Osteocyte (in vitro differentiated cells): ENCODE results near the gene TREX2. TPM values are rescaled to one million over a fixed set of nuclear protein-coding genes. Genes with fewer than 3 reads are reported as not detected.

Experiments
- DNase-seq: peaks from one replicate; pipeline ENCODE4 v3.0.0; 2021; ENCODE audit warnings: mixed read lengths; ENCODE audit not compliant: unreplicated experiment; ENCODE audit errors: extremely low spot score
- H3K27ac Mint-ChIP-seq: one replicate; pipeline ENCODE4 v1.8.0; 2021; ENCODE audit warnings: mild to moderate bottlenecking, mixed read lengths; ENCODE audit not compliant: unreplicated experiment
- H3K27me3 Mint-ChIP-seq: one replicate; pipeline ENCODE4 v1.8.0; 2021; ENCODE audit warnings: mixed read lengths; ENCODE audit not compliant: unreplicated experiment
- H3K36me3 Mint-ChIP-seq: one replicate; pipeline ENCODE4 v1.8.0; 2021; ENCODE audit warnings: mixed read lengths; ENCODE audit not compliant: unreplicated experiment
- H3K4me1 Mint-ChIP-seq: one replicate; pipeline ENCODE4 v1.8.0; 2021; ENCODE audit warnings: mixed read lengths; ENCODE audit not compliant: unreplicated experiment
- H3K4me3 Mint-ChIP-seq: one replicate; pipeline ENCODE4 v1.8.0; 2021; ENCODE audit warnings: mild to moderate bottlenecking, moderate library complexity, mixed read lengths; ENCODE audit not compliant: unreplicated experiment
- H3K9me3 Mint-ChIP-seq: one replicate; pipeline ENCODE4 v1.8.0; 2021; ENCODE audit warnings: mixed read lengths; ENCODE audit not compliant: unreplicated experiment
- CTCF ChIP-seq: fragments of 200-600 bp; sonication (generic); IDR thresholded peaks from 2 replicates; pipeline ENCODE4 v1.5.0; 2021; ENCODE audit warnings: antibody characterized with exemption, mild to moderate bottlenecking, moderate library complexity
- total RNA-seq: library from RNA; stranded (reverse); gene quantifications from 2 replicates; pipeline ENCODE4 v1.2.1, GENCODE V29; 2021

The TREX2 gene
- total RNA-seq, 1 donor from 2014 or later: 2.5 TPM

GRCh38 chrX:153443476-153444332 is 2.2 kb downstream of the TREX2 start:
- Mint-ChIP-seq H3K4me3 (no peak overlapping the region), H3K27me3 (peaks cover under 1% of the 10 kb centered on the region), H3K36me3 (no peaks in the 10 kb centered on the region), H3K27ac (no peak overlapping the region), H3K4me1 (no peaks in the 10 kb centered on the region), H3K9me3 (no peaks in the 10 kb centered on the region)
- DNase-seq: no peak
- TF ChIP-seq CTCF: no peak

GRCh38 chrX:153442463-153442862 is 3.4 kb downstream of the TREX2 start:
- Mint-ChIP-seq H3K27me3 (peaks cover 2% of the 10 kb centered on the region), H3K9me3 (no peaks in the 10 kb centered on the region), H3K4me1 (no peaks in the 10 kb centered on the region), H3K4me3 (no peak overlapping the region), H3K36me3 (no peaks in the 10 kb centered on the region), H3K27ac (no peak overlapping the region)
- no peak for DNase-seq
- TF ChIP-seq CTCF: no peak

- Mint-ChIP-seq H3K4me1 (no peaks in the 10 kb centered on the region), H3K27ac (no peak overlapping the region), H3K9me3 (no peaks in the 10 kb centered on the region), H3K36me3 (no peaks in the 10 kb centered on the region), H3K27me3 (peaks cover 2% of the 10 kb centered on the region), H3K4me3 (no peak overlapping the region)
- DNase-seq: no peak
- no peak for TF ChIP-seq CTCF
Measured at GRCh38 chrX:153441981-153442380, 3.9 kb downstream of the TREX2 start.

- Mint-ChIP-seq H3K4me1 (no peaks in the 10 kb centered on the region), H3K9me3 (no peaks in the 10 kb centered on the region), H3K27me3 (peaks cover 2% of the 10 kb centered on the region), H3K27ac (no peak overlapping the region), H3K36me3 (no peaks in the 10 kb centered on the region), H3K4me3 (no peak overlapping the region)
- no peak for DNase-seq
- no peak for TF ChIP-seq CTCF
Measured at GRCh38 chrX:153441296-153441695, 4.6 kb downstream of the TREX2 start.

- no peak for DNase-seq
- Mint-ChIP-seq H3K4me3 (no peak overlapping the region), H3K9me3 (no peaks in the 10 kb centered on the region), H3K4me1 (no peaks in the 10 kb centered on the region), H3K27me3 (peaks cover 2% of the 10 kb centered on the region), H3K27ac (no peak overlapping the region), H3K36me3 (no peaks in the 10 kb centered on the region)
- no peak for TF ChIP-seq CTCF
Measured at GRCh38 chrX:153440556-153441135, 5.2 kb downstream of the TREX2 start.
